ENCODE data around the gene TTLL3.

The TTLL3 gene

DNA sequence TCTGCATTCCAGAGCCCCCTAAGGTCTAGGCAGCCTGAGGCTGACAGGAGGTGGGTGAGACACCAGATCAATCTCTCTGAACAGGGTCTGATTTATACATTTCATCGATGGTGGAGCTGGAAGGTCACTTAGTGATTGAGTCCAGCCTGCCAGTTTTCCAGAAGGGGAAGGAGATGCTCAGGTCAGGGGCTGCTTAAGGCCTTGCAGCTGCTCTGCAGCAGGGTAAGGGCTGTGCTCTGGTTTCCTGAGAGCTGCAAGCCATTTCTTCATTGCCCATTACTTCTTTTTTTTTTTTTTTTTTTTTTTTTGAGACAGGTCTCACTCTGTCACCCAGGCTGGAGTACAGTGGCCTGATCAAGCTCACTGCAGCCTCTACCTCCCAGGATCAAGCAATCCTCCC is 28.5 kb upstream of the TTLL3 start:
- no peak for DNase-seq

DNA sequence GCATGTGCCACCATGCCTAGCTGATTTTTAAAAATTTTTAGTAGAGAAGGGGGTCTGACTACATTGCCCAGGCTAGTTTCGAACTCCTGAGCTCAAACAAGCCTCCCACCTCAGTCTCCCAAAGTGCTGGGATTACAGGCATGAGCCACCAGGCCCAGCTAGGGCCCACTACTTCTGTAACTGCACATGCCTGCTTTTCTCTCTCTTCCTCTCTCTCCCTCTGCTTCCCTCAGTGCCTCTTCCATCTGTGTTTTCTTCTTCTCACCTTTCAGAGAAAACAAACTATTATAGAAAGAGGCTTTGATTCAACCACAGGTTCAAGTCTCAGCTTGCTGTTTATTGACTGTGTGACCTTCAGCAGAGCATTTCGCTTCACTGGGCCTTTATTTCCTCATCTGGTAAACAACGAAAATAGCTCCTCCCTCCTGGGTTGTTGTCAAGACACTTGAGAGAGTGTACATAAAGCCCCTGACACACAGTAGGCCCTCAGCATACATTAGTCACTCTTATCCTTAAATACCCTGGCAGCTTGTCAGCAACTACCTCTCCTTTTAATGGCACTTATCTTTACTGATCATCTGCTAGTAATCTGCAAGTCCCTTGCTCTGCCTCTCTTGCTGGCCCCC is 28.0 kb upstream of the TTLL3 start:
- DNase-seq = no peak

DNA sequence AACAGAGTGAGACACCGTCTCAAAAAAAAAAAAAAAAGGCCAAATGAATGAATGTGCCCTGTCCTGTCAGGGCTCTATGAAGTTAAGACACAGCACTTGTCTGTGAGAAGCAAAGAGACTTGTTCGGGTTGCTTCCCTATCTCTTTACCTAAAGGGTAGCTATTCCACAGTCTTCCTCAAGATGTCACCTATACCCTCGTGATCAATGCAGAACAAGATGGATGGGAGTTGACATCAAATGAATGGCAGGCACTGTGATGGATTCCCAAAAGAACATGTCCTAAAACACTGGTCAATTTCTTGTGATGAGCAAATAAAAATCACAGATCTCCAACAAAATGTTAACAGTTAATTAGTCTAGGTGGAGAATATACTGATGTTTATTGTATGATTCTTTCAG is 27.3 kb upstream of the TTLL3 start:
- DNase-seq = no peak

DNA sequence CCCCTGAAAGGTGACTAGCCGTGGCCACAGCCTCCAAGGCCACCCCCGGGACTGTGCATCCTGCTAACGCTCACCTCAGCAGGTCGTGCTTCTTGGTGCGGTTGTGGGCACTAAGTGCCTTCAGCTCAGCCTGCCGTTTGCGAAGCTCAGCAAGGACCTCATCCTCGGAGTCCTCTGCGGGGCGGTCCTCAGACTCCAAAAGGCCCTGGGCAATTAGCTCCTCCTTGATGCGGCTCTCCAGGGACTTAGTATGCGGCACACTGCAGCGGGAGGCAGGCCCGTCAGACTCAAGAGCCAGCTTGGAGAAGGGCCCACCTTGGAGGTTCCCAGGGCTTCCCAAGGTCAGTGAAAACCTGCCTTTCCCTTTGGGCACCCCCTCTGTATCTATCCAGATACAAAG is 26.1 kb upstream of the TTLL3 start:
- no peak for DNase-seq

DNA sequence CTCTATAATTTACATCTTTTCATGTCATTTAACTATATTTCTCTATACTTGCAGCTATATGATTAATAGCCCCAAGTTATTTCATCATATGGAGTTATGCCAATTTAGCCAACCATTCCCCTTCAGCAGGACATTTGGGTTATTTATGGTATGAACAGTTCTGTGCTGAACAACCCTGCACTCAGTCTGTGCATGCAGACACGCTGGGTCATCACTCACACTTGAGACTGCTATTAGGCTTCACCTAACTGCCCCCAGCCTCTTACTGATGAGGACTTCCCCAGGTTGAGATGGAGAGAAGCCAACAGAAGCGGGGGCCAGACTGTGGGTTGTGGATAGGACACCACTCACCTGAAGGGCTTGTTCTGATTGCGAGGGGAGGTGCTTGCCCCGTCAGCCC is 25.1 kb upstream of the TTLL3 start:
- no peak for DNase-seq

DNA sequence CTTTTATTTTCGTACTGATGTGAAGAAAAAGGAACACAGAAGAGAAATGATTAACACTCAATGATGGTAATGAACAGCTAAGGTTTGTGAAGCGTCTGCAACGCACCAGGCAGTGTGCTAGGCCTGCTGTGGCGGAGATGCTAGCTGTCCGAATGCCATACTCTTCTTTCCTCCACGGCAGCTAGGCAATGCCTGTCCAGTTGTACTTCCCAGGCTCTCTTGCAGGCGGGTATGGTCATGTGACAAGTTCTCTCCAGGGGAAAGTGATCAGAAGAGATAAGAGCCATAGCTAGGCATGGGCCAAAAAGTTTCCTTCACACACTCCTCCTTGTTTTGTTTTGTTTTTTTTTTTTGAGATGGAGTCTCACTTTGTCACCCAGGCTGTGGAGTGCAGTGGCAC is 24.5 kb upstream of the TTLL3 start:
- no peak for DNase-seq

DNA sequence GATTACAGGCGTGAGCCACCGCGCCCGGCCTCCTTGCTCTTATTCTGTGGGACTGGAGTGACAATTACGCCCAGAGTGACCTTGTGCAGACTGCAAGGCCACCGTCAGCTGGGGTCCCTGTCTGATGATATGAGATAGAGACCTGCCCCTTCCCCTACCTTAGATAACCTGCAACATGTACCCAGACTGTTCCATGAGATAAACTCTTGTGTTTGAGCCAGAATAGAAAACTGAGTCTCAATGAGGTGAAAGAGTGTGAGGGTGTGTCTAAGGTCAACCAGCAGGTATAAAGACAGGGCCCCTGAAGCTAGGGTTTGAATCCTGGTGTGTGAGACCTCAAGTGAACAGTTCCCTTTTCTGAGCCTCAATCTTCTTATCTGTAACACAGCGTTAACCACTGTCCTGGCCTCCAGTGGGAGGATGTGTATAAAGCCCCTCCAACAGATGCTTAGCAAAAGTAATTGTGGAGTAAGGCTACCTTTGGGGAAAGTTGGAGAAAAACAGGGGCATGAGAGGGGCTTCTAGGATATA is 23.8 kb upstream of the TTLL3 start:
- no peak for DNase-seq

DNA sequence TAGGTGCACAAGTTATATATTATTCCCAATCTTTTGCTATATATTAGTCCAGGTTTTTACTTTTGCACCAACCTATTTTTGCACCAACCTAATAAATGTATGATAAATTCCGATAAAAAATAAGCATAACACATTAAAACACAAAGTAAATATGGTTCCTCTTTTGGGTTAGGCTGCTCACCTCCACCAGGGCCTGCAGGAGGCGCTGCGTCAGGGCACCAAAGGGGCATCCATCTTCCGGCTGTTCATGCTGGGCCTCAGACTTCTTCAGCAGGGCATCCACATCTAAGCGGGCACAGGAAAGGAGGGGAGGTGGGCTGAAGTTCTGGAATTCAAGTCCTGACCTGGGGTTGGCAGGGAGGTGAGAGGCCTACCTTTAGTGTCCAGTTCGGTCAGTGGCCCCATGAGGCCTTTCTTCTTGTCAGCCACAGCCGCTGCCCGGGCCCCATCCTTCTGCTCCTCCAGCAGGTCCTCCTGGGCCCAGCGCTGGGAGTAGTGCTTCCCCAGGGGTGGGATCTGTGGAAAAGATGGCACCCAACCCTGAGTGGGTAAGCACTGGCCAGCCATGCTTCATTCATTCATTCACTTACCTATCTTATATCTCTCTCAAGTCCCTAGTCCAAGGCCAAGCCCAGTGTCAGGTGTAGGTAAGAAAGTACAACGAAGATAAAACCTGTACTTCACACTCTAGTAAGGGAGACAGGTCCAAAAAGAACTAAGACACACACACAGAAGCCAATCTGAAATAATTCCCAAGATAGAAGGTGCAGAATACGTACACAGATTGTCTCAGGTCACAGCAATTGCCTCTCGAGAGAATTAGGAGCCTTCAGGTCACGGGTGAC is 23.0 kb upstream of the TTLL3 start:
- no peak for DNase-seq

DNA sequence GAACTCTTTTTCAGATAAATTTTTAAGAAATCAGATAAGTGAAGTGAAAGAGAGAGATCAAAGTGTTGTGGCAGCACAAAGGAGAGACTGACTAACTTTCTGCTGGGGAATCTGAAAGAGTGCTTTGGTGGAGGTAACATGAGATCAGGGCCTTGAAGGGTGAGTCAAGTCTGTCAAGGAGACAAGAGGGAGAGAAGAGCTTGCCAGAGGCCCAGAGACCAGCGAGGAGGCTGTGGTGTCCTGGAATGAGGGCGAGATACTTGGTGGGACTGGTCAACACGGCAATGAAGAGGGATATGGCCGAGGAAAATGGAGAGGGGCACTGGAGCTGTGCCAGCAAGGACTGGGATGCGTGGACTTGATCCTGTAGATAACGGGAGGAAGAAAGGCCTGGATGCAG is 22.3 kb upstream of the TTLL3 start:
- no peak for DNase-seq

DNA sequence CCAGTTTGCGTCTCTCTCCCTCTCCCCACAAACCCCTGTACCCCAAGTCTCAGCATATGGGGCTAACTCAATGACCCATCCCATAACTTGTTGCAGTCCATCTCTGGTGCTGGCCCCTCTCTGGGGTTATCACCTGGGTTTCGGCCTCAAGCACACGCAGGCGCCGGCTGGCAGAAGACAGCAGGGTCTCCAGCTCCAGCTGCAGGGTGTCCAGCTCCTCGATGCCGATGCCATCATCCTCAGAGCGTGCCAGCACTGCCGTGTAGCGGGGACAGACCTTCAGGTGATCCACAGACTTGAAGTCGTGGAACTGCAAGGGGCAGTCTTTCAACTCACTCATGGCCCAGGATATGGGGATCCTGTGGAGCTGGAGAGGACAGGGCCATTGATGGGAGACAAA is 18.9 kb upstream of the TTLL3 start:
- DNase-seq = no peak

DNA sequence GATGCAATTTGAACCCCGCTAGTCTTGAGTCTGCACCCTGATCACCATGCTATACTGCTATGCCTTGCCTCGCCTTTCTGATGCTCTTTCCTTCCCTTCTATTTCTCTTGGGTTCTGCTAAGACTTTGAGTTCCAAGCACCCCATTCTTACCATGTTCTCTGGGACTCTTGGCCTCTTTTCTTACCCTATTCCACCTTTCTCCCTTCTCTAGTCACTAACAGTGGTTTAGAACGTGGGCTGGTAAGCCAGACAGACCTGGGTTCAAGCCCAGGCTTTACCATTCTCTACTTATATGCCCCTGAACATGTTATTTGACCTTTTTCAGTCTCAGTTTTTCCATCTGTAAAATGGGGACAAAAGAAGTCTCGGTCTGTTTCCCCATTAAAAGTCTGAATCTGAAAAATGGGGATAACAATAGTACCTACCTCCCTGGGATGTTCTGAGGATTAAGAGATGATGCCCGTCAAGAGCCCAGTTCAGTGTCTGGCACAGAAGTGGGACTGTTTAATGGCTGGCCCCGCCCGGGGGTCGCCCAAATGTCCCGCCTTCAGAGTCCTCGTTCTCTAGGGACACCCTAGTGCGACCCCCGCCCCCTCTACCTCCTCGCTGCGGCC is 18.2 kb upstream of the TTLL3 start:
- no peak for DNase-seq

DNA sequence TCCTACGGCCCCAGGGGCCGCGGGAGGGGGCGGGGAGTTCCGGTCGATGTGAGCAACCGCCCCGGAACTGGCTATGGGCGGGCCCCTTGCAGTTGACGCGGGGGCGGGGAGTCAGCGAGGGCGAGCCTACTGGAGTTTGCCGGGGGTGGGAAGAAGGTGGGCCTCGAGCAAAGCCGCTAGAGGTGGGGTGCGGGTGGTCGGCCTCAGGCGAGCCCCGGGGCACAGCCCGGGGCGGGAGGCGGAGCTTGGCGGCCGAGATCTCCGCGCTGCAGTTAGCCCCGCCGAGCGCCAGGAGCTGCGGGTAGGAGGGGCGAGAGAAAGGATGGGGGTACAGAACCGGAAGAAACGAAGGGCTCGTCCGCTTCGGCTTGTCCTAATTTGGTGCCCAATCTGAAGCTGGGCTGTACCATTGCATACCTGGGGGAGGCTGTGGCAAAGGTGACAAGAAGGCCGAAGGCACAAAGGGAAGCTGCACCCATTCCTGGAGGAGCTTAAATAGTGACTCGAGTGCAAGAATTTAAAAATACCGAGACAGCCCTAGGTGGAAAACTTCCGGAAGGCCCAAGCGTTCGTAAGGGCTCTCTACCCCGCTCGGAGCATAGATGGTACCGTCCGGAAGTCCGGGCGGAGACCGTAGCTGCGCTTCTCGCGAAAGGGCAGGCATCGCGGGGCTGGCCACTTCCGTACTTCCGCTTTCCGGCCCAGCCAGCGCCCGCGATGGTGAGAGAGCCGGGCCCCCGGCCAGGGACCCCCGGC is 17.5 kb upstream of the TTLL3 start, which contains the start of the genes ARPC4 and TADA3:
Gene ARPC4, plus strand, starts transcription at position 678 of the 756 bp plus-strand sequence. Its CDS starts 40 bp downstream, at position 718.
Gene TADA3, minus strand, starts transcription at position 69 of the 756 bp plus-strand sequence. CDS start 1,007 bp downstream, outside the sequence.
- peak; percentile 96 for DNase-seq

DNA sequence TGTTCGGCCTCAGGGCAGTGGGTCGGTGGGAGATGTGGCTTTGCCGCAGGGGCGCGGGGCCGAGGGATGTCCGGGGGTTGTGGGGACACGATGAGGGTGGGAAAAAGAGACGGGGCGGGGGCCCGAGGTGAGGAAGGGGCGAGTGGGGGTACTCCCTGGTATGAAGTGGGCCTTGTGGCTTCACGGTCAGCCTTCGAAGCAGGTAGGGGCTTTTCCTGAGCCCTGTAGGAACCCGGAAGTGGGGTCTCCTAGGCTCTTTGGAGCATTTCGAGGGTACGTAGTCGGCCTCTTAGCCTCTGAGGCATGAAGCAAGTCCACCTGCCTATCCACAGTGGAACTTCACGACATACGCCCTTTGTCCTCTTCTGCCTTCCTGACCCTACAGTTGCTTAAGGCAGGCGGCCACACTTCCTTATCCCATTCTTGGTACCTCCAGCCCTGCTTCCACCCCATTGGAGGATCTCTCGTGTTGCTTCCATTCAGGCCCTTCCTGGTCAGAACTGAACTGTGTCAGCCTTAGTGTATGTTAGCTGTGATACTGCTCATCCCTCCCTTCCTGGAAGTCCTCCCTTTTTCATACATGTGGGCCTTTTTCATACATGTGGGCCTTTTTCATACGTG is 16.8 kb upstream of the TTLL3 start:
- DNase-seq = peak; percentile 43

DNA sequence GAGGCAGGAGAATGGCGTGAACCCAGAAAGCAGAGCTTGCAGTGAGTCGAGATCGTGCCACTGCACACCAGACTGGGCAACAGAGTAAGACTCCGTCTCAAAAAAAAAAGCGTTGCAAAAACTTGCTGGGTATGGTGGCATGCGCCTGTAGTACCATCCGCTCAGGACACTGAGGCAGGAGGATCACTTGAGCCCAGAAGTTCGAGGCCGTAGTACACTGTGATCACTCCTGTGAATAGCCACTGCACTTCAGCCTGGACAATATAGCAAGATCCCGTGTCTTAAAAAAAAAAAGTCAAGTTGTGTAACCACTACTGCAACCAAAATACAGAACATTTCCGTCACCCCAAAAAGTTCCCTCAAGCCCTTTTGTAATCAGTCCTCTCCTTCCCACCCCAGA is 15.7 kb upstream of the TTLL3 start:
- no peak for DNase-seq

DNA sequence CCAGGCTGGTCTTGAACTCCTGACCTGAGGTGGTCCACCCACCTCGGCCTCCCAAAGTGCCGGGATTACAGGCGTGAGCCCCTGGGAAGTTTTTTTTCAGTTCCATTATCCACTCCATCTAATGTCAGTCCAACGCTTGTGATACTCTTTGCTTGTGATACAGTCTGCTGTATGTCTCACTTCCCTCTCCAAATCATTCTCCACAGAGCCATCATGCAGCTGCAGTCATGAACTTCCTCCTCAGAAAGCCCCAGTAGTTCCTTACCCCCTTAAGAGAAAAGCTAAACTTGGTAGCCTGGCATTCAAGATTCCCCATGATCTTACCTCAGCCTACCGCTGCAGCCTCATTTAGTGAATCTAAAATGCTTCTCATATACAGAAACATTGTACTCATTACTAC is 14.9 kb upstream of the TTLL3 start:
- no peak for DNase-seq

DNA sequence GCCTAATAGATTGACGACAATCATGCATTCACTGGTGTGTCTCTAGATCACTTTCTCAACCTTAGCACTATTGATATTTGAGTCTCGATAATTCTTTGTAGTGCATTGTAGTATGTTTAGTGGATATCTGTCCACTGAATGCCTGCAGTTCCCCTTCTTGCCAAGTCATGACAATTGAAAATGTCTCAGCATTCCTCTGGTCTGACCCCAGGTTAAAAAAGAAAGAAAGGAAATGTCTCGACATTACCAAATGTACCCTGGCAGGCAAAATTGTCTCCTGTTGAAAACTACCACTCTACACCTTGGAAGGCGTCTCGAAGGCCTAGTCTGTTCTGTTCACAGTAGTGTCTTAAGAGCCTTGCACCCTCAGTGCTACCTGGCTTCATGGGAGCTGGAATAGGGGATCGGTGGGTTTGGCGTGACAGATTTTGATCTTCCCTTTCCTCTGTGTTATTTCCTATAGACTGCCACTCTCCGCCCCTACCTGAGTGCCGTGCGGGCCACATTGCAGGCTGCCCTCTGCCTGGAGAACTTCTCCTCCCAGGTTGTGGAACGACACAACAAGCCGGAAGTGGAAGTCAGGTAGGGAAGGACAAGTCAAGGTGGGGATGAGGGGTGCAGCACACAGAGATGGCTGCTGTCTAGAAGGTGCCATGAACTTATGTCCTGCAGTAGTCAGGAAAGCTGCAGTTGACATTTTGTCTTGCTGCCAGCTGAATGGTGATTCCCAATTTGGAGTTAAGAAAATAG is 12.7 kb upstream of the TTLL3 start:
- no peak for DNase-seq

DNA sequence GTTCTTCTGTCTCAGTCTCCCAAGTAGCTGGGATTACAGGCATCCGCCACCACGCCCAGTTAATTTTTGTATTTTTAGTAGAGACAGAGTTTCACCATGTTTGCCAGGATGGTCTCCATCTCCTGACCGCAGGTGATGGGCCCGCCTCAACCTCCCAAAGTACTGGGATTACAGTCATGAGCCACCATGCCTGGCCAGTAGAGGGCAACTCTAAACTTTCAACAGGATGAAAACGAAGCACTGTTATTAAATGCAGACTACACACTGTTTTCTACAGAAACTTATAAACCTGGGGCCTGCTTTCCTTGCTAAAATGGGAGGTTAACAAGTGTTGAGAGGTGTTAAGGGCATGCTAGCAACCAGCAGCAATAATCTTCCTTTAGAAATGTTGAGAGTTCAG is 9.5 kb upstream of the TTLL3 start:
- no peak for DNase-seq

DNA sequence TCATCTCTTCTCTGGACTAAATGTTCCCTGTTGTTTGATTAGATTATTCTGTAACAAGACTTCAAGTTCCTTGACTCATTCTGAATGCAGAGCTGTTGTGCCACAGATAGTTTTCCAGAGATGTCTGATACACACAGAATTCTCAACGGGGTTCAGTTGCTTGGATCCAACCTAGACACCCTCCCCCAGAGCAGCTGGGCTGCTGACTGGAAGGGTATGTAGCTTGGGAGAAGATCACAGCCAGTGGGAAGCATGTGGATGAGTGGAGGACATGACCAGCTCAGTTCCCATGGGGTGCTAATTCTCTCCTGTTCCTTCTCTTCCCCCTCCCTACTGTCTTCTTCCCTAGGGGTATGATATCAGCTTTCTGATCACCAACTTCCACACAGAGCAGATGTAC is 6.6 kb upstream of the TTLL3 start:
- no peak for DNase-seq

DNA sequence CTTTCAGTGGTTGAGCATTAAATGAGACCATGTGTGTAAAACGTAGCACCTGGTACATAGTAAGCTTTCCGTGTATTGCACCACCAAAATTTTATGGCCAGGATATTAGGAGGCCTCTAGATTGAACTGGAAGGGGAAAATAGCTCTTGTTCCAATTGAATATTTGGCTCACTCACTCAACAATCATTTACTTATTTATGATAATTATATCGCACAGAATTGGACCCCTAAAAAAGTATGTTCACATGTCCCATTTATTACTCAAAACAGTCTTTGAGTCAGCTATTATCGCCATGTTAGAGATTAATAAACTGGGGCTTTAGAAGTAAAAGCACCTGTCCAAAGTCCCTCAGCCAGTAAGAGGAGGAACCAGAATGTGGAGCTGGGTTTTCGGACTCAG is 5.1 kb upstream of the TTLL3 start:
- DNase-seq = no peak

DNA sequence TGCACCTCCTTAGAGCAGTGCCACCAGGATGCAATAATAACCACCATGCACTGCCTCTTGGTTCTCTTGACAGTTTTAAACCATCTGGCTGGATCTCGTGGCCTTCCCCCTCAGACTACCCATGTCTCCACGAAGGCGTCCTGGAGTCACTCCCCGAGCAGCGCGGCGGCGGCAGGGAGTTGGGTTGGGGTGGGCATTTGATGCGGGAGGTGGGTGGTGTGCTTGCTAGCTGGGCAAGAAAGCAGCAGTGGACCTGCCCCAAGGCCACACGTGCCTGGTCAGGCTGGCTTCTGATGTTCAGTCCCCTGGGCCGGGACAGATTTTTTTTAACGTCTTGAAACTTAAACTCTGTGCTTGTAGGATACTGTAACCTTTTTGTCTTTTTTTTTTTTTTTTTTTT is 3.9 kb upstream of the TTLL3 start:
- DNase-seq = no peak

DNA sequence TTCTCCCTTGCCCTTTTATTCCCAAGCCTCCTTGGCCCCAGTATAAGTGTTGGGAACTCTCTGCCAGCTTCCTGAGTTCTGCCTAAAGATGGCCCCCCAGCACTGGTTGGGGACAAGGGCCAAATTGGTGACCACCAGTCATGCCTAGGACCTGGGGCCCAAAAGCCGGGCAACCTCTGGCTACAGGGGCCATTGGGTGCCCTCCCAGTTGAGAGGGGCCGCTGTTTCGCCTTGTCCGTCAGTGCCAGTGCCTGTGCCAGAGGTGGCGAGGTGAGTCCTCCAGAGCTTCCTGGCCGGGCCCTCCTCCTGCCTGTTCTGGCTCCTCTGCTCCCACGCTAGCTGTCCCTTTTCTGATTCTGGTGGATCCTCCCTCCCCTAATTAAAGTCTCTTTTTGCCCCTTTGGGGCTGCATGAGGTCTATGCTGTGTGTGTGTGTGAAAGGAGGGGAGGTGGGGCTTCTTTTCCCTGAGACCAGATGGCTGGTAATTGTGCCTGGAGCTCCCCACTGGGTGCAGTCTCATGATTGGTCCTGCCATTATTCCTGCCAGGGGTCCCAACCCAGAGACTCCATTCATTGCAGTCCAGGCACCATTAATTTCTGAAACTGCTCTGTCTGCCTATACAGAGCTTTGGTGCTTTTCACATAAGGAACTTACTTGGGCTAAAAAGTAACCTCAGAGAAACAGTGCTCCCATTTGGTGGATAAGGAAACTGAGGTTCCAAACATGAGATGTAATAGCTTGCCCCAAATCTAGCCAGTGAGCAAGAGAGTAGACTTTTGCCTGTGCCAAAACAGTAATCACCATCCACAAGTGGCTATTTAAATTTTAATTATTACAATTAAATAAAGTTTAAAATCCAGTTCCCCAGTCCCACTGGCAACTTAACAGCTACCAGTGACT is 3.1 kb upstream of the TTLL3 start:
- DNase-seq = no peak
